Suppressor macrophage (primary cell): ENCODE measurements around the gene GJC1.

Experiments used
- DNase-seq, 4 experiments: peaks; one replicate each; pipeline ENCODE4 v3.0.0-alpha.2; 2020 to 2022

Gene GJC1

GRCh38 chr17:44776628-44777393 lies 53.3 kb downstream of the GJC1 start:
- no peak for DNase-seq

GRCh38 chr17:44775838-44776621 lies 54.1 kb downstream of the GJC1 start:
- DNase-seq: peak in 1 of 4 experiments; percentile 40

GRCh38 chr17:44775136-44775837 lies 54.8 kb downstream of the GJC1 start:
- DNase-seq: peak; percentile 95 to 98 (median 98)

- DNase-seq: peak; percentile 85 to 94 (median 92)
Measured at GRCh38 chr17:44774271-44775135, 55.6 kb downstream of the GJC1 start.

GRCh38 chr17:44773140-44773539 lies 56.9 kb downstream of the GJC1 start:
- no peak for DNase-seq

- DNase-seq: no peak
Measured at GRCh38 chr17:44772308-44773045, 57.6 kb downstream of the GJC1 start.

- DNase-seq: peak in 1 of 4 experiments; percentile 18
Measured at GRCh38 chr17:44770166-44770925, 59.7 kb downstream of the GJC1 start.

GRCh38 chr17:44769647-44770084 lies 60.4 kb downstream of the GJC1 start:
- DNase-seq: no peak

GRCh38 chr17:44769230-44769629 lies 60.9 kb downstream of the GJC1 start:
- DNase-seq: no peak

GRCh38 chr17:44768505-44769142 lies 61.5 kb downstream of the GJC1 start:
- DNase-seq: no peak

GRCh38 chr17:44767493-44767892 lies 62.6 kb downstream of the GJC1 start:
- DNase-seq: no peak

GRCh38 chr17:44766409-44767038 lies 63.6 kb downstream of the GJC1 start:
- peak in 1 of 4 experiments; percentile 19 for DNase-seq

GRCh38 chr17:44765965-44766364 lies 64.1 kb downstream of the GJC1 start:
- no peak for DNase-seq

- DNase-seq: no peak
Measured at GRCh38 chr17:44763170-44763569, 66.9 kb downstream of the GJC1 start.

GRCh38 chr17:44761932-44762810 lies 67.9 kb downstream of the GJC1 start:
- no peak for DNase-seq

- DNase-seq: no peak
Measured at GRCh38 chr17:44760474-44761308, 69.4 kb downstream of the GJC1 start.

- DNase-seq: no peak
Measured at GRCh38 chr17:44759916-44760243, 70.2 kb downstream of the GJC1 start.
